Activated naive CD8-positive, alpha-beta T cell treated with anti-CD3 and anti-CD28 coated beads, Interleukin-2, amount 10 ng/mL, durations not matched to agents 7 days and 5 days (primary cell): ENCODE results near the gene OR13C8. TPM values are rescaled to one million over a fixed set of nuclear protein-coding genes. Genes with fewer than 3 reads are reported as not detected.
"Not testable (repeated sequence)": the region's sequence is repeated elsewhere in the genome, so short reads cannot be mapped to it uniquely, and the experiment has no call there.

Source experiments
- ATAC-seq: fragments of 150-1000 bp; cut with Tn5 transposase; one replicate; pipeline ENCODE4 v1.10.0; 2021; ENCODE audit warnings: low read depth, moderate library complexity
- POLR2A ChIA-PET: fragments of 350-600 bp; sonication (Branson Sonifier 250); formaldehyde crosslinking; loops from one replicate; lab custom pipeline; 2021; ENCODE audit warnings: antibody characterized with exemption; lab: Charles Lee
- DNase-seq: peaks from one replicate; pipeline ENCODE4 v3.0.0; 2021
- H3K27ac Mint-ChIP-seq: one replicate; pipeline ENCODE4 v1.8.0; 2022; ENCODE audit warnings: mild to moderate bottlenecking, mixed read lengths
- H3K27me3 Mint-ChIP-seq: one replicate; pipeline ENCODE4 v1.8.0; 2022; ENCODE audit warnings: mild to moderate bottlenecking, moderate library complexity, mixed read lengths
- H3K36me3 Mint-ChIP-seq: one replicate; pipeline ENCODE4 v1.8.0; 2021; ENCODE audit warnings: mild to moderate bottlenecking, mixed read lengths
- H3K4me1 Mint-ChIP-seq: one replicate; pipeline ENCODE4 v1.8.0; 2021; ENCODE audit warnings: mixed read lengths
- H3K4me3 Mint-ChIP-seq: one replicate; pipeline ENCODE4 v1.8.0; 2022; ENCODE audit warnings: mild to moderate bottlenecking, moderate library complexity, mixed read lengths
- H3K9me3 Mint-ChIP-seq: one replicate; pipeline ENCODE4 v1.8.0; 2021; ENCODE audit warnings: mixed read lengths
- total RNA-seq, 2 experiments: library from RNA; stranded (reverse); gene quantifications; one replicate each; pipeline ENCODE4 v1.2.3, GENCODE V29; 2021

OR13C8 gene
- total RNA-seq = not detected

- Mint-ChIP-seq H3K4me3 (no peak within 1 kb of the TSS), H3K27ac (no peak within 1 kb of the TSS), H3K27me3 (no peaks in the 10 kb centered on the region), H3K36me3 (no peaks in the 10 kb centered on the region), H3K4me1 (no peaks in the 10 kb centered on the region), H3K9me3 (peaks cover 2% of the 10 kb centered on the region)
- DNase-seq (no peak), ATAC-seq (no peak)
- POLR2A ChIA-PET = no interaction called here
Observed at GRCh38 chr9:104568868-104569267, at the start of gene OR13C8. TSS of gene OR13C8 (plus strand) at chr9:104569168. CDS start at chr9:104569168, 0 bp downstream.

- H3K27ac Mint-ChIP-seq, H3K4me3 Mint-ChIP-seq, ATAC-seq, H3K27me3 Mint-ChIP-seq, H3K36me3 Mint-ChIP-seq, DNase-seq, H3K9me3 Mint-ChIP-seq, H3K4me1 Mint-ChIP-seq, POLR2A ChIA-PET: not testable (repeated sequence)
Observed at GRCh38 chr9:104520241-104520640, 48.7 kb upstream of the OR13C8 start.

DNA sequence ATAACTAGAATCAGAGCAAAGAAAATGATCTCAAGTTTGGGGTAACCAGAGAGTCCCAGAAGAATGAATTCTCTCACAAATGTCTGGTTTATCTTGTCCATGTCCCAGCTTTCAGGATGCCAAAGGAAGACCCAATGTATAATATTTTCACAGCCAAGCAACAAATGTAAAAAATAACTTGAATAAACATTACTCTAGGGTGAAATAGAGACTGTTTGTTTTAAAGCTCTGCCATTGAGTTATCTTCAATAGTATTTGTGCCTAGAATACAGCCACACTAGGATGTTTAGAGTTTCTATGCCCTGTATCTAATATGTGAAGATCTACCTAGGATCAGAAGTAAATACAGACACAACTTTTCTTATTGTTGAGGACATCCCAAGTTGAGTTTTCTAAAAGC, 41.9 kb upstream of the OR13C8 start, which contains the start of gene OR13C4:
Gene OR13C4, minus strand, starts transcription at position 101 of the 400 bp plus-strand sequence. Its CDS starts 0 bp downstream, at position 101.
- no peaks in the 10 kb centered on the region for H3K27me3 Mint-ChIP-seq
- ATAC-seq (no peak), DNase-seq (no peak)
- H3K4me1 Mint-ChIP-seq = no peaks in the 10 kb centered on the region
- H3K36me3 Mint-ChIP-seq = no peaks in the 10 kb centered on the region
- H3K27ac Mint-ChIP-seq = no peak within 1 kb of the TSS
- POLR2A ChIA-PET = no interaction called here
- H3K4me3 Mint-ChIP-seq = no peak within 1 kb of the TSS
- peaks cover 1% of the 10 kb centered on the region for H3K9me3 Mint-ChIP-seq

GRCh38 chr9:104536756-104537155, 32.2 kb upstream of the OR13C8 start, which contains the start of gene OR13C3:
TSS of gene OR13C3 (minus strand) at chr9:104536856. CDS start at chr9:104536723, 133 bp downstream.
- ATAC-seq (no peak), DNase-seq (no peak)
- Mint-ChIP-seq H3K27me3 (no peaks in the 10 kb centered on the region), H3K4me3 (no peak within 1 kb of the TSS), H3K36me3 (no peaks in the 10 kb centered on the region), H3K4me1 (no peaks in the 10 kb centered on the region), H3K27ac (no peak within 1 kb of the TSS), H3K9me3 (no peaks in the 10 kb centered on the region)
- POLR2A ChIA-PET = no interaction called here

GRCh38 chr9:104539275-104539674, 29.7 kb upstream of the OR13C8 start:
- no peak overlapping the region for H3K4me3 Mint-ChIP-seq
- H3K36me3 Mint-ChIP-seq = no peaks in the 10 kb centered on the region
- DNase-seq (no peak), ATAC-seq (no peak)
- no peaks in the 10 kb centered on the region for H3K4me1 Mint-ChIP-seq
- no peak overlapping the region for H3K27ac Mint-ChIP-seq
- POLR2A ChIA-PET = no interaction called here
- no peaks in the 10 kb centered on the region for H3K27me3 Mint-ChIP-seq
- no peaks in the 10 kb centered on the region for H3K9me3 Mint-ChIP-seq

DNA sequence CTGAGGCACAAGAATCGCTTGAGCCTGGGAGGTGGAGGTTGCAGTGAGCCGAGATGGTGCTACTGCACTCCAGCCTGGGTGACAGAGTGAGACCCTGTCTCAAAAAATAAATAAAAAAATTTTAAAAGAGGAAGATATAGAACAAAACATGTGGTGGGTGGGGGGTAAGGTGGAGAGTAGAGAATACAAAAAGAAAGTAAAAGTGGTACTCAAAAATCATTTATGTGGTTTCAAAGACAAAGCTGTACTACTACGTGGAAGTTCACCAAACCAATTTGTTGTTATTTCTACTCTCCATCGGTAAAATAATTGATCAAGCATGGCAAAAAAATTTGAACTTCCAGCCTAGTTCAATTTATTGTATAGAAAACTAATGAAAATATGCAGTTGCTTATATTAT, 24.3 kb upstream of the OR13C8 start:
- Mint-ChIP-seq H3K4me3 (no peak overlapping the region), H3K36me3 (no peaks in the 10 kb centered on the region), H3K4me1 (no peaks in the 10 kb centered on the region), H3K9me3 (no peaks in the 10 kb centered on the region), H3K27ac (no peak overlapping the region), H3K27me3 (no peaks in the 10 kb centered on the region)
- POLR2A ChIA-PET = no interaction called here
- no peak for DNase-seq
- ATAC-seq = no peak

- Mint-ChIP-seq H3K9me3 (peaks cover 5% of the 10 kb centered on the region), H3K36me3 (no peaks in the 10 kb centered on the region), H3K4me3 (no peak overlapping the region), H3K27ac (no peak overlapping the region), H3K4me1 (no peaks in the 10 kb centered on the region), H3K27me3 (no peaks in the 10 kb centered on the region)
- POLR2A ChIA-PET = no interaction called here
- no peak for DNase-seq
- ATAC-seq = no peak
Observed at GRCh38 chr9:104553261-104553660, 15.7 kb upstream of the OR13C8 start.

DNA sequence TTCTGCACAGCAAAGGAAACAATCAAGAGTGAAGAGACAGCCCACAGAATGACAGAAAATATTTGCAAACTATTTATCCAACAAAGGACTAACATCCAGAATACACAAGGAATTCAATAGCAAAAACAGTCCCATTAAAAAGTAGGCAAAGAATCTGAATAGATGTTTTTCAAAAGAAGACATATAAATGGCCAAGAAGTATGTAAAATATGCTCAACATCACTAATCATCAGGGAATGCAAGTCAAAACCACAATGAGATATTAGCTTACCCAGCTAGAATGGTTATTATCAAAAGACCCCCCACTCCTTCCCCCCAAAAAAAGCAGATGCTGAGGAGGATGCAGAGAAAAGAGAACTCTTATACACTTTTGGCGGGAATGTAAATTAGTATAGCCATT, 13.4 kb upstream of the OR13C8 start:
- Mint-ChIP-seq H3K27ac (no peak overlapping the region), H3K4me3 (no peak overlapping the region), H3K36me3 (no peaks in the 10 kb centered on the region), H3K9me3 (peaks cover 5% of the 10 kb centered on the region), H3K4me1 (no peaks in the 10 kb centered on the region), H3K27me3 (no peaks in the 10 kb centered on the region)
- POLR2A ChIA-PET = no interaction called here
- DNase-seq = no peak
- ATAC-seq = no peak

DNA sequence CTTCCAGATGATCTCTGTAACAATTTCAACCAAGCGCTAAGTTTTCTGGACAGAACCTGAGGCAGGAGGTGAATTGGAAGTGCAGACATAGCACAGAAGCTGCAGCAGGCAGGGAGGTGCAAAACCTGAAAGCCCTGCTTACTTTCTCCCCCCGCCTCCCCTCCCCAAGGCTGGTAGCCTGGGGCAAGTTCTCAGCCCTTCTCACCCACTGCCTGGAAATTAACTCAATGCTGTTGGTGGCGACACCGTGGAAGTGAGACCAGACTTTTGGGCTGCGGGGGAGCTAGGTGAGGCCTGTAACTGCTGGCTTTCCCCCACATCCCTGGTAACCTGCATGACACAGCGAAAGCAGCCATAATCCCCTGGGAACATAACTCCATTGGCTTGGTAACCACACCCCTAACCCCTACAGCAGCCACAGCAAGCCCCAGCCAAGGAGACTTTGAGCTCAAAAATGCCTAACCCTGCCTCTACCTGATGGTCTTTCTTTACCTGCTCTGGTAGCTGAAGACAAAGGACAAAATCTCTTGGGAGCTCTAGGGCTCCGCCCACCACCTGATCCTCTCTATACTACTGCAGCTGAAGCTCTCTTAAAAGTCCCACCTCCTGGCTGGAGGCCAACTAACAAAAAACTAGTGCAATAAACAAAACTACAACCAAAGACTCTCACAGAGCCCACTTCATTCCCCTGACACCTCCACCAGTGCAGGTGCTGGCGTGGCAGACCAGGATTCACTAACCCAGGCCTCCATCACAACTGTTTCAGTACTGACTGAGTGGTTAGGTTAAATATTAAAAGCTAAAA, 11.9 kb upstream of the OR13C8 start:
- Mint-ChIP-seq H3K4me3 (no peak overlapping the region), H3K9me3 (peaks cover 5% of the 10 kb centered on the region), H3K36me3 (no peaks in the 10 kb centered on the region), H3K4me1 (no peaks in the 10 kb centered on the region), H3K27ac (no peak overlapping the region), H3K27me3 (no peaks in the 10 kb centered on the region)
- ATAC-seq = no peak
- DNase-seq = no peak
- POLR2A ChIA-PET = no interaction called here

DNA sequence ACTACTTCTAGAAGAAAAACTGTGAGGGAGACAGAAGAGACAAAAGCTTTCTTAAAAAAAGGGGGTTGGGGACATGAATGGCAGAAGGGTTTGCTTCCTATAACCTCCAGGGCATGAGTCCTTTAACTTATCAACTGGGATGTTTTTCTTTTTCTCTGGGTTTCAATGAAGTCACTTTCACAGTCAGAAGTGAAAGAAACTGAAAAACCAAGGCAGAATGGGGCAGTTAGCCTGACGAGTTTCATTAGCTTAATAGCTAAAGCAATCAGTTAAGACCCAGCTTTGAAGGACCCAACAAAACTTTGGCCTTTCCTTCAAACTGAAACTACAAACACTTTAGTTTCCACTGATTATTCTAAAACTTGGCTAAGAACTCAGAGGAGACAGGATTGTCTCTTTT, 4.6 kb upstream of the OR13C8 start:
- H3K4me1 Mint-ChIP-seq = no peaks in the 10 kb centered on the region
- POLR2A ChIA-PET = no interaction called here
- H3K9me3 Mint-ChIP-seq = no peaks in the 10 kb centered on the region
- H3K27me3 Mint-ChIP-seq = no peaks in the 10 kb centered on the region
- no peak overlapping the region for H3K4me3 Mint-ChIP-seq
- H3K36me3 Mint-ChIP-seq = no peaks in the 10 kb centered on the region
- ATAC-seq = no peak
- no peak for DNase-seq
- no peak overlapping the region for H3K27ac Mint-ChIP-seq

GRCh38 chr9:104572612-104573011, 3.6 kb downstream of the OR13C8 start:
- no peak for ATAC-seq
- Mint-ChIP-seq H3K36me3 (no peaks in the 10 kb centered on the region), H3K9me3 (peaks cover 2% of the 10 kb centered on the region), H3K27me3 (peaks cover 3% of the 10 kb centered on the region), H3K27ac (no peak overlapping the region), H3K4me1 (no peaks in the 10 kb centered on the region), H3K4me3 (no peak overlapping the region)
- POLR2A ChIA-PET = no interaction called here
- DNase-seq = no peak

DNA sequence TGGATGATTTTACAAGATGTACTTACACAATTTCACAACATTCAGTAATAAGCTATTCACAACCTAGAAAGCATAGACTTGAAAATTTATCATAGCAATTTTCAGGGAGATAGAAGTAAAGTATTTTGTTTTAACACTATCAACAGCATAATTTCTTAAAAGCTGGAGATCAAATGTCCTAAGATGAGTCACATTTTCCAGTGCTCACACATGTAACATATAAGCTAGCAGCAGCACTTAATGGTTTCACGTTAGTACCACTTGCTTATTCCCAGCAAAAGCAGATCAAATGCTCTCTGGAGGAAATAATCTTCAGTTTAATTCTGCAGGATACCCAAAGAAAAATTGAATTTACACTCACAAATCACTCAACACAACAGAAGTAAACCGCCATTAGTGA, 6.5 kb downstream of the OR13C8 start:
- ATAC-seq (no peak), DNase-seq (no peak)
- Mint-ChIP-seq H3K27ac (no peak overlapping the region), H3K4me1 (no peaks in the 10 kb centered on the region), H3K9me3 (peaks cover 2% of the 10 kb centered on the region), H3K4me3 (no peak overlapping the region), H3K36me3 (no peaks in the 10 kb centered on the region), H3K27me3 (peaks cover 3% of the 10 kb centered on the region)
- POLR2A ChIA-PET = no interaction called here

- H3K27me3 Mint-ChIP-seq = peaks cover 3% of the 10 kb centered on the region
- H3K36me3 Mint-ChIP-seq = no peaks in the 10 kb centered on the region
- no peak overlapping the region for H3K4me3 Mint-ChIP-seq
- no peaks in the 10 kb centered on the region for H3K4me1 Mint-ChIP-seq
- no peak overlapping the region for H3K27ac Mint-ChIP-seq
- H3K9me3 Mint-ChIP-seq = no peaks in the 10 kb centered on the region
- ATAC-seq (no peak), DNase-seq (no peak)
- POLR2A ChIA-PET = no interaction called here
Observed at GRCh38 chr9:104577263-104577662, 8.3 kb downstream of the OR13C8 start.

DNA sequence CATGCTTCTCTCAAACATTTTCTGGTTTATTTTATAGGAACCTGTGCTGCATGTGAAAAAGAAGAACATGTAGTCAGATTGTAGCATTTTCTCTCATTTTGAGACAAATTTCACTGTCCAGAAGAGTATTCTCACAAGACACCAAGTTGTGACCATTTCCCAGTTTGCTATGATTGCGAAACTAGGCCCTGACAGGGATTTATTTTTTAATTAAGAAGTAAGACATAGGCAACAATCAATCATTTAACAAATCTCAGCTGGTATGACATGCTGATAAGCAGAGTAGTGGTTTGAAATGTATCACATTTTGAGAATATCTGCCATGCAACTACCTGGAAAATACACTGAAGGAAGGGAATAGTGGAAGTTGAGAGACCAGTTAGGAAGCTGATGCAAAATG, 11.6 kb downstream of the OR13C8 start:
- no peaks in the 10 kb centered on the region for H3K4me1 Mint-ChIP-seq
- DNase-seq (no peak), ATAC-seq (no peak)
- no peak overlapping the region for H3K27ac Mint-ChIP-seq
- H3K4me3 Mint-ChIP-seq = no peak overlapping the region
- no peaks in the 10 kb centered on the region for H3K36me3 Mint-ChIP-seq
- POLR2A ChIA-PET = no interaction called here
- peaks cover 3% of the 10 kb centered on the region for H3K27me3 Mint-ChIP-seq
- H3K9me3 Mint-ChIP-seq = no peaks in the 10 kb centered on the region
